ENCODE measurements around the gene C1QTNF2. TPM values are rescaled to one million over a fixed set of nuclear protein-coding genes. Genes with fewer than 3 reads are reported as not detected.
A peak's percentile ranks its signal among the peaks of the same experiment; 100 is the strongest.

Gene C1QTNF2, protein sequence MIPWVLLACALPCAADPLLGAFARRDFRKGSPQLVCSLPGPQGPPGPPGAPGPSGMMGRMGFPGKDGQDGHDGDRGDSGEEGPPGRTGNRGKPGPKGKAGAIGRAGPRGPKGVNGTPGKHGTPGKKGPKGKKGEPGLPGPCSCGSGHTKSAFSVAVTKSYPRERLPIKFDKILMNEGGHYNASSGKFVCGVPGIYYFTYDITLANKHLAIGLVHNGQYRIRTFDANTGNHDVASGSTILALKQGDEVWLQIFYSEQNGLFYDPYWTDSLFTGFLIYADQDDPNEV
- 0.15 and 0.20 TPM in 2 replicates for total RNA-seq (2021)
- Bru-seq, nascent RNA: percentile 26 among the genes with signal in this experiment
- BruChase-seq, experiment 1, labeled RNA remaining after a 2-hour chase: percentile 27 among the genes with signal in this experiment
- BruChase-seq, experiment 2, labeled RNA remaining after a 6-hour chase: percentile 39 among the genes with signal in this experiment
- long read RNA-seq: 0 reads

DNA sequence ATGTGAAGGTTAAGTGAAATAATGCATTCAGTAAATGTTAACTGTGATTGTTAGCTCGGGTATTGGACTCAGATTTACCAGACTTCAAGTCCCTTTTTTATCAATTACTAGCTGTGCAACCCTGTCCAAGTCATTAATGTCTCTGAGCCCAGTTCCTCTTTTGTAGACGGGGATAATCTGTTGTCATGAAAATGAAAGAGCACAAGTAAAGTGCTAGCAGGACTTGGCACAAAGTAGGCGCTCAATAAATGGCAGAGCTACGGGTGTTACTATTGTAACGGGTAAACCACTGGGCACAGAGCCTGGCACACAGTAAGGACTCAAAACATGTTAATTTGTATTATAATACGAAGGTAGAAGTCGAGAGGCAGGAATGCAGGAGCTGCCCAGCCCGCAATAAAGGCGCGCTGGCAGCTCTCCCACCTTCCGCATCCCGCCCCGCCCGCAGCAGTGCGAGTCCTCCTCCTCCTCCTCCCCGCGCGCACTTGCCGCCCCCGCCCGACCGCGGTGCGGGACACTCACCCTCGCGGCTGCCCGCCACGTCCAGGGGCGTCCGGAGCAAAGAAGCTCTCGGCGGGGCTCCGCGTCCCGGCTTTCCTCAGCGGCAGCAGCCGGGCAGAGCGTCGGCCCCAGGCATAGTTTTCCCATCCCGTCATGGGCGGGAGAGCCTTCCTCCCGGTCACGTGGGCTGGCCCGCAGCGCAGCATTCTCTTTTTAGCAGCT lies at the start of gene C1QTNF2:
TSS of gene C1QTNF2 (minus strand) at position 637 of the 723 bp plus-strand sequence. CDS start 15,615 bp downstream, outside the sequence.
- Histone ChIP-seq H3F3A (ENCODE audit: insufficient read depth, low read depth) (no peaks in the 10 kb centered on the region; the same call in 1 of the 2 replicates), H2AFZ (peak within 1 kb of the TSS; percentile 81), H3K36me3 (ENCODE audit: low read depth) (no peaks in the 10 kb centered on the region), H3K27me3 (ENCODE audit: insufficient read depth, low read depth) (peaks cover 58% of the 10 kb centered on the region), H3K4me1 (replicated peaks; ENCODE audit: insufficient read depth) (0 out of 2 replicates have a peak, but pooled peaks cover 5% of the 10 kb centered on the region), H3K4me3 (peak within 1 kb of the TSS; percentile 59), H3K4me2 (peak within 1 kb of the TSS; percentile 87), H3K79me2 (ENCODE audit: low read depth) (no peaks in the 10 kb centered on the region), H3K9me2 (ENCODE audit: insufficient read depth) (no peaks in the 10 kb centered on the region), H3K27ac (no peak within 1 kb of the TSS), H3K9me3 (ENCODE audit: insufficient read depth, low read depth) (no peaks in the 10 kb centered on the region), H4K20me1 (ENCODE audit: insufficient read depth) (peaks cover 3% of the 10 kb centered on the region; the same call in 1 of the 2 replicates)
- POLR2A ChIA-PET (ENCODE audit: unreplicated experiment): no interaction called here
- peak in 1 of 2 experiments; percentile 50 for DNase-seq
- TF ChIP-seq, protein P1, sequence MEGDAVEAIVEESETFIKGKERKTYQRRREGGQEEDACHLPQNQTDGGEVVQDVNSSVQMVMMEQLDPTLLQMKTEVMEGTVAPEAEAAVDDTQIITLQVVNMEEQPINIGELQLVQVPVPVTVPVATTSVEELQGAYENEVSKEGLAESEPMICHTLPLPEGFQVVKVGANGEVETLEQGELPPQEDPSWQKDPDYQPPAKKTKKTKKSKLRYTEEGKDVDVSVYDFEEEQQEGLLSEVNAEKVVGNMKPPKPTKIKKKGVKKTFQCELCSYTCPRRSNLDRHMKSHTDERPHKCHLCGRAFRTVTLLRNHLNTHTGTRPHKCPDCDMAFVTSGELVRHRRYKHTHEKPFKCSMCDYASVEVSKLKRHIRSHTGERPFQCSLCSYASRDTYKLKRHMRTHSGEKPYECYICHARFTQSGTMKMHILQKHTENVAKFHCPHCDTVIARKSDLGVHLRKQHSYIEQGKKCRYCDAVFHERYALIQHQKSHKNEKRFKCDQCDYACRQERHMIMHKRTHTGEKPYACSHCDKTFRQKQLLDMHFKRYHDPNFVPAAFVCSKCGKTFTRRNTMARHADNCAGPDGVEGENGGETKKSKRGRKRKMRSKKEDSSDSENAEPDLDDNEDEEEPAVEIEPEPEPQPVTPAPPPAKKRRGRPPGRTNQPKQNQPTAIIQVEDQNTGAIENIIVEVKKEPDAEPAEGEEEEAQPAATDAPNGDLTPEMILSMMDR (conservative IDR thresholded peaks at IDR 0.05): no peak
- peak; percentile 83 for TF ChIP-seq EZH2 (IDR thresholded peaks at IDR 0.05; ENCODE audit: low read depth)
- CTCF ChIA-PET: interaction anchor here (0.5 kb wide), 1 partner anchor 172 kb away, joined by 3 read pairs; no protein-coding TSS in a partner anchor
- intact Hi-C loops (cut with micrococcal nuclease; ENCODE audit: unreplicated experiment): no loop called here
- no TSS peak for BruUV-seq (replicated peaks)

DNA sequence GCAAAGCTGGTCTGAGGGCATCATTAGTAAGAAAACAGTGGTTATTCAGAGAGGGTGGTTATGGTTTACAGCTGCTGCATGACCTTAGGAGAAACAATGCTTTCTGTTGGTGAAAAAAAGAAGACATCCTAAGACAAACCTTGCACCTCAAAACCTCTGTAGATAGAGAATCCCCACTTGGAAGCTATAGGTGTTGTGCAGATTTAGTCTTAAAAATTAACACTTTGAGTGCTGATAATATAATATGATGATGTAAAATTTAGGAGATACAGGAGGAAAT lies 49.8 kb upstream of the C1QTNF2 start:
- no peak for DNase-seq
- intact Hi-C loops (cut with micrococcal nuclease; ENCODE audit: unreplicated experiment): no loop called here
- no TSS peak for BruUV-seq (replicated peaks)
- Histone ChIP-seq H3K4me1 (replicated peaks; ENCODE audit: insufficient read depth) (peaks cover 55% of the 10 kb centered on the region), H3K9me3 (ENCODE audit: insufficient read depth, low read depth) (no peaks in the 10 kb centered on the region), H2AFZ (peak overlapping the region; percentile 86; the same call in 1 of the 2 replicates), H3K9me2 (ENCODE audit: insufficient read depth) (no peaks in the 10 kb centered on the region), H3K4me3 (no peak overlapping the region), H3K79me2 (ENCODE audit: low read depth) (peaks cover 65% of the 10 kb centered on the region), H3K27me3 (ENCODE audit: insufficient read depth, low read depth) (no peaks in the 10 kb centered on the region), H3F3A (ENCODE audit: insufficient read depth, low read depth) (peaks cover 6% of the 10 kb centered on the region; the same call in 1 of the 2 replicates), H3K4me2 (peak overlapping the region; percentile 92), H3K27ac (no peak overlapping the region), H4K20me1 (ENCODE audit: insufficient read depth) (peaks cover 8% of the 10 kb centered on the region; the same call in 1 of the 2 replicates), H3K36me3 (ENCODE audit: low read depth) (no peaks in the 10 kb centered on the region)
- ChIA-PET CTCF (no interaction called here), POLR2A (ENCODE audit: unreplicated experiment) (interaction anchor here (0.8 kb wide), 1 partner anchor 133 kb away, joined by 5 read pairs; no protein-coding TSS in a partner anchor)
- no peak for TF ChIP-seq EZH2 (IDR thresholded peaks at IDR 0.05; ENCODE audit: low read depth)
- TF ChIP-seq, protein P1 (conservative IDR thresholded peaks at IDR 0.05): no peak
